ENCODE measurements around the gene KLF12. TPM values are rescaled to one million over a fixed set of nuclear protein-coding genes. Genes with fewer than 3 reads are reported as not detected.

The KLF12 gene
- 10 to 100 TPM in 1 of 2 donors, 1 to 10 TPM in 1; 6.1 to 12.3 TPM for total RNA-seq

- peaks cover 0 to 26% of the 10 kb centered on the region in 2 donors for H3K4me1 ChIP-seq
- H3K9me3 ChIP-seq, result no peaks in the 10 kb centered on the region
- peak within 1 kb of the TSS; percentile 93 to 95 for H3K4me3 ChIP-seq
- no peak for TF ChIP-seq CTCF (IDR thresholded peaks at IDR 0.05)
- peak within 1 kb of the TSS; percentile 97 to 98 for H3K27ac ChIP-seq
- peak; percentile 82 for DNase-seq (ENCODE audit: low spot score)
- H3K36me3 ChIP-seq, result no peaks in the 10 kb centered on the region
- no peaks in the 10 kb centered on the region for H3K27me3 ChIP-seq
Measured at GRCh38 chr13:74134221-74134776, at the start of gene KLF12. TSS of gene KLF12 (minus strand) at chr13:74134404.

GRCh38 chr13:74182491-74182890, 48.3 kb upstream of the KLF12 start:
- no peak for TF ChIP-seq CTCF (IDR thresholded peaks at IDR 0.05)
- no peak for DNase-seq (ENCODE audit: low spot score)
- H3K27ac ChIP-seq, result no peak overlapping the region
- no peaks in the 10 kb centered on the region for H3K27me3 ChIP-seq
- H3K36me3 ChIP-seq, result no peaks in the 10 kb centered on the region
- H3K4me3 ChIP-seq, result no peak overlapping the region
- no peaks in the 10 kb centered on the region for H3K9me3 ChIP-seq
- H3K4me1 ChIP-seq, result peaks cover 0 to under 1% of the 10 kb centered on the region in 2 donors

GRCh38 chr13:74174810-74175209, 40.6 kb upstream of the KLF12 start:
- no peak for DNase-seq (ENCODE audit: low spot score)
- H3K27me3 ChIP-seq, result no peaks in the 10 kb centered on the region
- H3K4me3 ChIP-seq, result no peak overlapping the region
- no peaks in the 10 kb centered on the region for H3K36me3 ChIP-seq
- no peak overlapping the region for H3K27ac ChIP-seq
- H3K9me3 ChIP-seq, result no peaks in the 10 kb centered on the region
- TF ChIP-seq CTCF (IDR thresholded peaks at IDR 0.05), result no peak
- no peaks in the 10 kb centered on the region for H3K4me1 ChIP-seq

- no peak for DNase-seq (ENCODE audit: low spot score)
- no peaks in the 10 kb centered on the region for H3K27me3 ChIP-seq
- H3K27ac ChIP-seq, result no peak overlapping the region
- no peak overlapping the region for H3K4me3 ChIP-seq
- H3K4me1 ChIP-seq, result no peaks in the 10 kb centered on the region
- no peak for TF ChIP-seq CTCF (IDR thresholded peaks at IDR 0.05)
- H3K36me3 ChIP-seq, result no peaks in the 10 kb centered on the region
- no peaks in the 10 kb centered on the region for H3K9me3 ChIP-seq
Measured at GRCh38 chr13:74173822-74174221, 39.6 kb upstream of the KLF12 start.

- H3K27me3 ChIP-seq, result no peaks in the 10 kb centered on the region
- no peak for TF ChIP-seq CTCF (IDR thresholded peaks at IDR 0.05)
- no peaks in the 10 kb centered on the region for H3K36me3 ChIP-seq
- H3K9me3 ChIP-seq, result no peaks in the 10 kb centered on the region
- H3K4me3 ChIP-seq, result no peak overlapping the region
- no peak overlapping the region for H3K27ac ChIP-seq
- peaks cover 0 to 8% of the 10 kb centered on the region in 2 donors for H3K4me1 ChIP-seq
- DNase-seq (ENCODE audit: low spot score), result no peak
Measured at GRCh38 chr13:74171641-74172040, 37.4 kb upstream of the KLF12 start.

GRCh38 chr13:74169676-74170075, 35.5 kb upstream of the KLF12 start:
- TF ChIP-seq CTCF (IDR thresholded peaks at IDR 0.05), result no peak
- no peak for DNase-seq (ENCODE audit: low spot score)
- Histone ChIP-seq H3K4me1 (peaks cover 0 to 8% of the 10 kb centered on the region in 2 donors), H3K27ac (no peak overlapping the region), H3K27me3 (no peaks in the 10 kb centered on the region), H3K4me3 (no peak overlapping the region), H3K36me3 (no peaks in the 10 kb centered on the region), H3K9me3 (no peaks in the 10 kb centered on the region)

Data from right atrium auricular region (tissue), 2 donors.